Measurements from ENCODE around the gene MTG2.

DNA sequence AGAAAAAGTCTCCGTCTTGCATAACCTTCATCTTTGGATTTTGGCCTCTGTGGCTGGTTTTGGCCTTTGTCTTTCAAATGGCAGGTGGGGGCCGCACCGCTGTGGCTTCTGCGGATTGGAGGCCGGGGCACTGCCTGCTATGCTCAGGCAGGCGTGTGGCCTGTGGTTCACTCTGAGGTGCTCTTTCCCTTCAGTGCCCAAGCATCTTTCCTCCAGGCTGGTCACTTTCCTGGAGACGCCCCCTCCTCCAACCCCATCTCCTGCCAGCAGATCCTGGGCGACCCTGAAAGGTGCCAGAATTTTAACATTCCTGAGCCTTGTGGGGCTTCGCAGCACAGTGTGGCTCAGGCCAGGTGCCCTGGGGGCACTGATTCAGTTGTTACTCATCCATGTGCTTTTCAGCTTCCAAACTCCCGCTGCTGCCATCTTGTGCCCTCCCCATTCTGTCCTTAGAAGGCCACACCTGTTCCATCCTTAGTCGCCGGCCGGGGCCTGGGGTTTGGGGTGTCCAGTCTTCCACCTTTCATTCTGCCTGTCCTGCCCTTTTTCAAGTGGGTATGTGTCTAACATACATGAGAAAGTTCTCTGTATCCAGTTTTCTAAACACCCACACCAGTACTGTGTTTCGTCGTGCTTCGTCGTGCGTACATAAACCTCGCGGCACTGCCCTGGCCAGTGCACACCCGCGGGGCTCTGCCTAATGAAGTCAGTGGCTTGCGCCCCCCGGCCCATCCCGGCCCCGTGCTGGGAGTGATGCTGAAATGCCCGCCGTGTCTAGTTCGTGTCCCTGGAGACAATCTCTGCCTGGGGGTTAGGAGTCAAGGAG is 27.2 kb upstream of the MTG2 start:
- TF ChIP-seq EZH2 (IDR thresholded peaks at IDR 0.05; ENCODE audit: low read depth, unreplicated experiment) (no peak), POLR2AphosphoS5 (IDR thresholded peaks at IDR 0.05; ENCODE audit: low read depth) (no peak), NANOG (IDR thresholded peaks at IDR 0.05; ENCODE audit: borderline replicate concordance) (no peak), REST (IDR thresholded peaks at IDR 0.05; ENCODE audit: unreplicated experiment) (no peak), EZH2phosphoT487 (IDR thresholded peaks at IDR 0.05; ENCODE audit: unreplicated experiment) (no peak), CREB1 (CRISPR knock-in tag; IDR thresholded peaks at IDR 0.05; ENCODE audit: low read depth) (no peak), JUNB (IDR thresholded peaks at IDR 0.05; ENCODE audit: unreplicated experiment) (no peak)
- TF ChIP-seq, protein P1, sequence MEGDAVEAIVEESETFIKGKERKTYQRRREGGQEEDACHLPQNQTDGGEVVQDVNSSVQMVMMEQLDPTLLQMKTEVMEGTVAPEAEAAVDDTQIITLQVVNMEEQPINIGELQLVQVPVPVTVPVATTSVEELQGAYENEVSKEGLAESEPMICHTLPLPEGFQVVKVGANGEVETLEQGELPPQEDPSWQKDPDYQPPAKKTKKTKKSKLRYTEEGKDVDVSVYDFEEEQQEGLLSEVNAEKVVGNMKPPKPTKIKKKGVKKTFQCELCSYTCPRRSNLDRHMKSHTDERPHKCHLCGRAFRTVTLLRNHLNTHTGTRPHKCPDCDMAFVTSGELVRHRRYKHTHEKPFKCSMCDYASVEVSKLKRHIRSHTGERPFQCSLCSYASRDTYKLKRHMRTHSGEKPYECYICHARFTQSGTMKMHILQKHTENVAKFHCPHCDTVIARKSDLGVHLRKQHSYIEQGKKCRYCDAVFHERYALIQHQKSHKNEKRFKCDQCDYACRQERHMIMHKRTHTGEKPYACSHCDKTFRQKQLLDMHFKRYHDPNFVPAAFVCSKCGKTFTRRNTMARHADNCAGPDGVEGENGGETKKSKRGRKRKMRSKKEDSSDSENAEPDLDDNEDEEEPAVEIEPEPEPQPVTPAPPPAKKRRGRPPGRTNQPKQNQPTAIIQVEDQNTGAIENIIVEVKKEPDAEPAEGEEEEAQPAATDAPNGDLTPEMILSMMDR (conservative IDR thresholded peaks at IDR 0.05; ENCODE audit: low read depth in 2 of 2) = no peak
- TF ChIP-seq, protein P2, sequence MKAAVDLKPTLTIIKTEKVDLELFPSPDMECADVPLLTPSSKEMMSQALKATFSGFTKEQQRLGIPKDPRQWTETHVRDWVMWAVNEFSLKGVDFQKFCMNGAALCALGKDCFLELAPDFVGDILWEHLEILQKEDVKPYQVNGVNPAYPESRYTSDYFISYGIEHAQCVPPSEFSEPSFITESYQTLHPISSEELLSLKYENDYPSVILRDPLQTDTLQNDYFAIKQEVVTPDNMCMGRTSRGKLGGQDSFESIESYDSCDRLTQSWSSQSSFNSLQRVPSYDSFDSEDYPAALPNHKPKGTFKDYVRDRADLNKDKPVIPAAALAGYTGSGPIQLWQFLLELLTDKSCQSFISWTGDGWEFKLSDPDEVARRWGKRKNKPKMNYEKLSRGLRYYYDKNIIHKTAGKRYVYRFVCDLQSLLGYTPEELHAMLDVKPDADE (IDR thresholded peaks at IDR 0.05) = no peak

All from GM23338 (cell line).